Measurements from ENCODE around the gene C10orf67.
"Not testable (repeated sequence)": the region's sequence is repeated elsewhere in the genome, so short reads cannot be mapped to it uniquely, and the experiment has no call there.

C10orf67 gene

DNA sequence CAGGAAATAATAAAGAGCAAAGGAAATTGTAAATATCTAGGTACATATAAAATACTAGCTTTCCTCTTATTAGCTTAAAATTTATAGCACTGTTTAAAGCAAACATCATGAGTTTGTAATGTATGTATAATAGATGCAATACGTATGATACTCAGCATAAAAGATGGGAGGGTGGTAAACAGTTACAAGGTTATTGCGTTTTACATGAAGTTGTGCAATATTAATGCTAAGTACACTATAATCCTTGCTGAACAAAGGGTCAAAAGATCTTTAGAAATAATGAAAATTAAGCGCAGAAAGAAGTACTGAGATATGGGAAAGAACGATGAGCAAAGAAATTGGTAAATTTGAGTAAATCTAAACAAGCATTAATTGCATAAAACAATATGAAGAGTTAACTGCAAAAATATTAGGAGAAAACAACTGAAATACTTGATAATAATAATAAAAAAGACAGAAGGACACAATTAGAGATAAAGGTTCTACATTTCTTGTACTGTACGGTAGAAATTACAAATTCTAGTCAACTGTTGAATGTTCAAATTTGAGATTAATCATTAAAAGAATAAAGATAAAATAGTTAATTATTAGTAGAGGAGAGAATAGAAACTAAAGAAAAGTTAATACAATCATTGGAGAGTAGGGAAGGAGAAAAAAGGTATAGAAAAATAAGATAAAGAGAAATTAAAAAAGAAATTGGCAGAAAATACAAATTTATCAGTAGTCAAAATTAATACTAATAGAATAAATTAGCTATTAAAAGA lies 17.9 kb downstream of the C10orf67 start:
- DNase-seq (ENCODE audit: low read depth, low spot score), result no peak

DNA sequence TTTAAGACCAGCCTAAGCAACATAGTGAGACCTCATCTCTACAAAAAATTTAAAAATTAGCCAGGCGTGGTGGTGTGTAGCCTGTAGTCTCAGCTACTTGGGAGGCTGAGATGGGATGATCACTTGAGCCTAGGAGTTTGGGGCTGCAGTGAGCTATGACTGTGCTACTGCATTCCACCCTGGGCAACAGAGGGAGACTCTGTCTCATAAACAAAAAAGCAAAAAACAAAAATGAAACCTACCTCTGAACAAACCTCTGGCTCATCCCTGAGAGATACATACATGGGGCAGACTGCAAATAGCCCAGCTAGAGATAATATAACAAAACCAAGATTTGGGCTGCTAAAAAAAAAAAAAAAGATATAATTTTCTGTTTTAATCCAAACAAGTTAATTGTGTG lies 19.5 kb downstream of the C10orf67 start:
- no peak for DNase-seq (ENCODE audit: low read depth, low spot score)

DNA sequence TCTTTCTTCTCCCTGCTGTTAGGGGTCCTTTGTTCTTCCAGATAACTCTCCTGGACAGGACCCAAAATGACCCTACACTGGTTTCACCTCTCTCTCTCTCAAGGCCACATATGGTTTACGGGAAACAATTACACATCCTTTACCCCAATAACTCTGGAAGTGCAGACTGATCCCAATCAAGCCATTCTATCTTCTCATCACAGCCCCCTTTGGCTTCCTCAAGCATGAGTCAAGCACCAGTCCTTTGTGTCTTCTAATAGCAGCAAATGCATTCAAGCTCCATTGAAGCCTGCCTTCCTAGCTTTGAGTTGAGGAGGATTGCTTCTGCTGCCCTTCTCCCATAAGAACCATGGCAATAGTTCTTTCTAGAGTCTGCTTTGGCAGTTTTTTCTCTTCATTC lies 20.2 kb downstream of the C10orf67 start:
- DNase-seq (ENCODE audit: low read depth, low spot score), result no peak

DNA sequence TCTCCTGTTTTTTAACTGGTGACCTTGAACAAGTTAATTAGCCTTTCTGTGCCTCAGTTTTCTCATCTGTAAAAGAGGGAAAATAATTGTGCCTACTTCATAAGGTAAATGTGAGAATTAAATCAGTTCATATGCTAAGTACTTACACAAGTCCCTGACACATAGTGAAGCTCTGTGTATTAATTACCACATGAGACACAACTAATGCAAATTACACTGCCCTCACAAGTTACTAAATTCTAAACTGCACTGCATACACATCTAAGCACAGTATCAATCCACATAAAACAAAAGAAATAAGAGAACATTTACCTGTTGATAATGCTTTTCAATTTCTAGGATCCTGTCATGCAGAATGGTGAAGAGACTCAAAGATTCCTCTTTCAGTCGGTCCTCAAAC lies 22.5 kb downstream of the C10orf67 start:
- no peak for DNase-seq (ENCODE audit: low read depth, low spot score)

DNA sequence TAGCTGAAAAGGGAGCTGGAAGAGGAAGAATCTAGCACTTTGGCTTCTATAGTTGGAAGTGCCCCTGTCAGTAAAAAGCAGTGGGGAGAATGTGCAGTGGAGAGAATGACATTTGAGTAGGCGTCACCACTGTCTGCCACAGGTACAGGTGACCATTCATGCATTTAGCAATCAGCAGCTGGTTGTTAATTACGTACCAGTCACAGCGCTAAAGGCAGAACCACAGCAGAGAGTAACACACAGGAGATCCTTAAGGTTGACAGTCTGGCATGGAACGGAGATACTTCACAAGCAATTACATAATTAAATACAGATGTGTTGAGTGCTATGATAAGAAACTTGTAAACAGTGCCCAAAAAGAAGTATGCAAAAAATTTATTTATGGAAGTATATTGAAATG lies 24.8 kb downstream of the C10orf67 start:
- no peak for DNase-seq (ENCODE audit: low read depth, low spot score)

DNA sequence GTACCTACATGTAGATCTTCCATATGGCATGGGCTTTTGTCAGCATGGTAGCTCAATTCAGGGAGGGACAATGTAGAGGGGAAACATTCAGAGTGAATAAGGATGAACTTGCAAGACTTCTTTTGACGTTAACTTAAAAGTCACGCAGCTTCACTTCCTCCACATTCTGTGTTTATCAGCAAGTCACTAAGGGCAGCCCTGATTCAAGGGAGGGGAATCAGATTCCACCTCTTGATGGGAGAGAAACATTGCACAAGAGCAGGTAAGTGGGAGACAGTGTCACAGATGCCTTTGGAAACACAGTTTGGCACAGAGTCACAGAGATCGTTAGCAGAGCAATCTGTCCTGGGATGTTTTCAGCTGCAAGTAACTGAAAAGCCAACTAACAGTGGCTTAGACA lies 26.2 kb downstream of the C10orf67 start:
- DNase-seq (ENCODE audit: low read depth, low spot score), result no peak

DNA sequence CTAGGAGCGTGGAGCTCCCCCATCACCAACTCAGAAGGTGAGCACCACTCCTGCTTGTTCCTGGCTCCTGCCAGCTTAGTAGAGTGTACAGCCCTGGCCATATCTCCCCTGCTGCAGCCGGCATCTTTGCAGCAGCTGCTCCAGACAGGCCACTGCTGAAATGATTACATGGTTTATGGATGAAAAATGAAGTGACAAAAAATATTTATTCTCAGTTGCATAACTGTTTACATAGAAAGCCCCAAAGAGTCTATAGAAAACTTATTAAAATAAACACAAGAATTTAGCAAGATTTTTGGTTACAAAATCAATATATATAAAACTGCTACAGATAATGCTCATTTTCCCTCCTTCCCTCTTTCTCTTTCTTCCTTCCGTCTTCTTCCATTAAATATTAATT lies 27.2 kb downstream of the C10orf67 start:
- DNase-seq (ENCODE audit: low read depth, low spot score), result no peak

DNA sequence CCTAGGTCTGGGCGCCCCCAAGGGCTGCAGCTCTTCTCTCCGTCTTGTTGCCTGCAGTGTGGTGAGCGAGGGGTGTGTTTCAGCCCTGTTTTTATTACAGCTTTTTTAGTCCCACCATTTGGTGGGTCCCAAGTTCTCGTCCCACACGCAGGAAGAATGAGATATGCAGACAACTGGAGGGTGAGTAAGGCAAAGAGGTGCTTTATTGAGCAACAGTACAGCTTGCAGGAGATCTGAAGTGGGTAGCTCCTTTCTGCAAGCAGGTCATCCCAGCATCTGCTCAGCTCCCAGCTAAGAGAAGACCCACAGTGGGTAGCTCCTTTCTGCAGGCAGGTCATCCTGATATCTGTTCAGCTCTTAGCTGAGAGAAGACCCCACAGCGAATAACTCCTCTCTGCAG lies 28.2 kb downstream of the C10orf67 start:
- no peak for DNase-seq (ENCODE audit: low read depth, low spot score)

DNA sequence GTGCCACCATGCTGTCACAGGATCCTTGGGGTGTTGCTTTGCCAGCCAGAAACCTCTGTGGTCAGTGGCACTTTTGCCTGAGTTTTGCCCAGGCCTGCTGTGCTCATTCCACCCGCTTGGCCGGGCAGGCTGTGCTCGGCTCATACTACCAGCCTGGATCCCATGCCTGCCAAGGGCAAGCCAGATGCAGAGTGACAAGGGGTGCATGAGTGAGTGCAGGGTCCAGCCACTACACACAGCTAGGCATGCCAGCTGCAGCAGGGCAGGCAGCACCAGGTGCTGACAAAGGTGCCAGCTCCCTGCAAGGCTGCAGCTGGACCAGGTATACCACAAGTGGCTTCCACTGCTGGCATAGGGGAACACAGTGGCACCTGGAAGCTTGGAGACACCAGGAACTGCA lies 28.6 kb downstream of the C10orf67 start:
- no peak for DNase-seq (ENCODE audit: low read depth, low spot score)

DNA sequence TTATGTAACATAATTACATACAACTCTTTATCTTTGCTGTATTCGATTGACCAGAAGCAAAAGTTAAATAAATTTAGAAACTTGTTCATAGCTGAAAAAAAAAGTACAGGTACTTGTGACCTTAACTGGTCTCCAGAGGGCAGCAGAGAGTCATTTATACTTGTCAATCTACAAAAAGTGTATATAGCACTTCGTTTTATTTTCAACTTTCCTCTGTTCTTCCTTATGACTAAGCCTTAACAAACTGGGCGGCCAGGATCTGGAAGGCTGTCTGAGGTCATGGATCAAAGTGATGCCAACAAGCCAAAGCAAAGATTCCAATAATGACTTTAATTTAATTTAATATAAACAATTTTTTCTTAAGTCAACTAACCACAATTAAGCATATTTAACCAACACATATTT lies 29.8 kb downstream of the C10orf67 start:
- DNase-seq (ENCODE audit: low read depth, low spot score), result no peak

DNA sequence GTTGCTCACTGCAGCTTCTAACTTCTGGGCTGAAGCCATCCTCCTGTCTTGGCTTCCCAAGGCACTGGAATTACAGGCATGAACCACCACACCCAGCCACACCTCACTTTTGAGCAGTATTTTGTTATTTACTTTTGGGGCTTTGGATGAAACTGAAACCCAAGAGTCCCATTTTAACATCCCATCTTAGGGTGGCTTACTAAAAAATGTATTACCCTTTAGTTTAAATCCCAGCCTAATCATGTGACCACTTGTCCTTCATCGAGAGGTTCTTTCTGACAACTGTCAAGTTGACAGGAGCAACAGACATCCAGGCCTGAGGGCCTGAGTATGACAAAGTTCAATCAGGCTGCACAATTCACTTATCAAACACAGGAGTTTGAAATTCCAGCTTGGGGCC lies 33.6 kb downstream of the C10orf67 start:
- DNase-seq (ENCODE audit: low read depth, low spot score), result no peak

DNA sequence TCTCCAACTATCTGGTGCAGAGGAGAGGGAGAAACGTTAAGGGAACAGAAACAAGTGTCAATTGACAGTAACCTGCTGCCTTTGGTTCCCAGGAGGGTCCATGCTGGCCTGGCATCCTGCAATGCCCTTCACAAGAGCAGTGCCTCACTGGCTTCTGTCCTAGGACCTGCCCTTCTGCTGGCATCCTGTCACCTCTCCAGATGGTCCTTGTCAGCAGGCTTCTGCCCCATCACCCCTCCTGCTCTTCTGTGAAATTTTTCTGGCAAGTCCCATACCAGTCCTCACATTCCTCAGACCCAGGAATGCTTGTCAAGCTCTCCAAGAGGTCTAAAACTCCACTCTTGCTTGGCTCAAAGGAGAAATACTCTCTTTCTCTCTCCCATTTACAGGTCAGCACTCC lies 34.2 kb downstream of the C10orf67 start:
- DNase-seq (ENCODE audit: low read depth, low spot score), result no peak

DNA sequence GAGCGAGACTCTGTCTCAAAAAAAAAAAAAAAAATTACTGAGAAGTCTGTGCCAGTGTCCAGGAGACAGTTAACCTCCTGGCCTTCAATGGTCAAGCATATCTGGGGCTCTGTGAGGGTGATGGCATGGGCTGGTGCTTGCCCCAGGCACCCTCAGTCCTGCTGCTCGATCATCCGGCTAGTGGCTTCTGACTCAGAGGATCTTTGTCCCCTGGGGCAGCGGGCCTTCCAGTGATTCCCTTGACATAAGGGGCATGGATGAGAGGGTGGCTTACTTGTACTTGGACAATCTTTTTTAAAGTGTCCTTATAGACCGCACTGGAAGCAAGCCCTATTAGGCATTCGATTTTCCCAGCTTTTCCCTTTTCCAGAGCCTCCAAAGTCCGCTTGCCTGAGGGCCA lies 44.6 kb downstream of the C10orf67 start:
- DNase-seq (ENCODE audit: low read depth, low spot score), result not testable (repeated sequence)

DNA sequence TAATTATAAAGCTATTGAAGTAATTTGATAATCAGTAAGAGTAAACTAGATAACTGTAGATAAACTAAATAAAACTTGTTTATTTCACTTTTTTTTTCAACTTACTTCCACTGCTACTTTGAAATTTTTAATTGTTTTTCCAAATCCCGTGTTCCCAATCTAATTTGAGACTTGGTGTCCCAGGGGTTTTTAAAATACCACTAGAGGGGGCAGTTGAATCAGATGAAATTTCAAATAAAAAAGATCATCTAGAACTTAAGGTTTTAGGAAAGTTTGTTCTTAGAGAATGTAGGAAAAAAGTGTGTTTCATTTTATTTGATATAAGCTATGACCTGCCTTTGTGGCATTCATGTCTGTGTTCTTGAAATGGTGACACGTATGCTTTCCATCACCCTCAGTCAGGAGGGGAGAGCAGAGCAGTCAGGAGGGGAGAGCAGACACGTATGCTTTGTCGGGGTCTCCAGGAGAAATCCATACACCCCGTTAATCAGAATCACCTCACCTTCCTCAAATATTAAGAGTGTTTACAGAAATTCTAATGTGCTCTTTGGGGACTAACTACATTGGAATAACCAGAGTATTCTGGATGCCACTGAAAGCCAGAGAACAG lies 49.9 kb downstream of the C10orf67 start:
- no peak for DNase-seq (ENCODE audit: low read depth, low spot score)

DNA sequence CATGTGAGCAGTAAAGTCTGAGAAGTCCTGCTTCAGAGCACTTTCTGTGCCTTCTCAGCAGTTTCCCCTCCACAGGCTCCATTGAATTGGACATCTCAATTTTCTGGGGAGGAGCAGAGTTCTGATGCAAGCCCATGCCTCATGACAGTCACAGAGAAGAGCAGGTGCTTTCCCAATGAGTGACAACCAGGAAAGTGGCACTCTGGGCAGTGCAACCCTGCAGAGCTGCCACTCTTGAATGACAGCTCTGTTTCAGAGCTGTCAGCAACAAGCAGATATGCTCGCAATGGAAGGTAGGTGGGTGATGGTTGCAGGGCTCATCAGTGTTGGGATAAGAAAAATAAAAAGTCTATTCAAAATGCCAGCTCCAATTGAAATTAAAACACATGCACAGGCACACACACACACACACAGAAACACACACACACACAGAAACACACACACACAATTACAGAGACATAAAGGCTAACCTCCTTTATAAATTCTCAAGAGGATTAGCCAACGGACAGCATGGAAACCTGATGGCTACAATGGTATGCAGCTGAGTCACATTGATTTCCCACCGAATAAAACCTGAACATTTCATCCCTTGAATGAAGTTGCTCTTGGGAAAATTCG lies 50.5 kb downstream of the C10orf67 start:
- DNase-seq (ENCODE audit: low read depth, low spot score), result no peak

DNA sequence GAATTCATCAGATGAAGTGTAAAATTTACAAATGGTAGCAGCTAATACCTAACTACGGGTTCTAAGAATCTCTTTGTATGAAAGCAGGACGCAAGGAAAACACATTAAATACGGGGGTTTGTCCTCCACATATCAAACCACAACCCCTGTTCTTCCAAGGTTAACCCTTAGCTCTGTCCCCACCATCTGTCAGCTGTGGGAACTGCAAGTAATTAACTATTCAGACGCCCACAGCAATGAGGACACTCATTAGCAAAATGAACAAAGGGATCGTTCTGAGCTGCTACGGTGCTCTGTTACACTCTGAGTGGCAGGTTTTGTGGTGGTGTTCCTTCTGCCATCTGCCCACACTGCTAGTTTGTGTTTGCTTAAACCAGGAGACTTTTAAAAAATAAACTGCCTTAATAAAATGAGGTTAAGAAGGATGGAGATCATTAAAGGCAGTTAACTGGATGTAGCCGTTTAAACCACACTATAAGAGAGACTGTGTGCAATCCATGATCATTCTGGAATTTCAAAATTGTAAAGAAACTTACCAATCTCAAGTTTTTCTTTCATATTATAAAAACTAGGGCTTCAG lies 51.4 kb downstream of the C10orf67 start:
- DNase-seq (ENCODE audit: low read depth, low spot score), result peak; percentile 54

DNA sequence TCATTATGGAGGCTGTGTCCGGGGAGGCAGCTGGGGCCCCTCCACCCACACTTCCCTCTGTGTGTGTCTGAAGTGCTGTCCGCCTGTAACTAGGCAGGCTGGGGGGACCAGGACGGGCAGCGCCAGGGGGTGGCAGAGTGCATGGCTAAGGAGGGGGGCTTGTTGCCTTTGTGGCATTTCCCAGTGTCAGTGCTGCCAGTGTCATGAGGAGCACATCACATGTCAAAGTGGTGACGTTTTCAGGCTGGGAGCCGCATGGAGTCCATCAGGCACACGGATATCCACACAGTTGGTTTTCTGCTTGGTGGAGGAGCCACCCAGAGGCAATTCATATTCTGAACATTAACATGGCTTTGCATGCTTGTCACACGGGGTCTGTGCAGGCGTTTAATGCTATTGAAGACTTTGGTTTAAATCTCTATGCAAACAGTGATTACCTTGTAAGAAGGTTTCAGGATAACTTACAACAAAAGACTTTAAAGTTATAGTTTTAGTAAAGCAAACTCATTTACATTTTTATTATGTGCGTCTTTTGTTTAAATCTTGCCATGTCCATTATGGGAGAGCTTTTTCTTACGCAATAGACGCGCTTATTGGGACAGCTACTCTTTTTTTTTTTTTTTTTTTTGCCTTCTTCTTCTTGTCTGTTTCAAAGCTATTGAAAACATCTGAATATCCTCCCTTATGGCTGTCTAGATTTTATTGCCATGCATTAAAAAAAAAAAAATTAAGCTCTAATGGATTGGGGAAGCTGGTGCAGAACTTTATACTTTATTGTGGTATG lies 52.9 kb downstream of the C10orf67 start:
- no peak for DNase-seq (ENCODE audit: low read depth, low spot score)

DNA sequence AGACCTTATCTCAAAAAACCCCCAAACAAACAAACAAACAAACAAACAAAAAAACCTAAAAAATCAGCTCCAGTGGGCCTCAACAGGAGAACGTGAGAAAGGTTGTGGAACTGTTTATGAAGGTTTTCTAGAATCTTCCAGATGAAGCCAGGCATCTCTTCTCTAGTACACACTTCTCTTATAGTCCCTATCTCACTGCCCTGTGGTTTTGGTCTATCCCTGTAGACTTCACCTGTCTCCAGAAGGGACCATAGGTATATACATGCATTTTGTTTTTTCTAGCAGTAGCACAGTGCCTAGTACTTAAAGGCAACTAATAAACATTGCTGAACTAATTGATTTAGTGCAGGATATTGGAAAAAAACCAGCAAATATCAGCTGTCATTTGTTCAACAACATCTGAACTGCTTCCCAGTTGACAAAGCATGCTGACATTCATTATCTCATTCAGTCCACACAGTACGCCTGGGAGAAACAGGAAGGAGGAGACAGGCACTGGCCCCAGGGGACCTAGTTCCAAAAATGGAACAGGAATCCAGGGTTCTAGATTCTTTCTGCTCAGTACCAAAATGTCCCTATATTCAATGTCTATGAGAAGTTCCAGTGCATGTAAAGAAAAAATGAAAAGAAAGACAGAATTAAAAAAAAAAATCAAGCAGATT lies 59.8 kb downstream of the C10orf67 start:
- no peak for DNase-seq (ENCODE audit: low read depth, low spot score)

DNA sequence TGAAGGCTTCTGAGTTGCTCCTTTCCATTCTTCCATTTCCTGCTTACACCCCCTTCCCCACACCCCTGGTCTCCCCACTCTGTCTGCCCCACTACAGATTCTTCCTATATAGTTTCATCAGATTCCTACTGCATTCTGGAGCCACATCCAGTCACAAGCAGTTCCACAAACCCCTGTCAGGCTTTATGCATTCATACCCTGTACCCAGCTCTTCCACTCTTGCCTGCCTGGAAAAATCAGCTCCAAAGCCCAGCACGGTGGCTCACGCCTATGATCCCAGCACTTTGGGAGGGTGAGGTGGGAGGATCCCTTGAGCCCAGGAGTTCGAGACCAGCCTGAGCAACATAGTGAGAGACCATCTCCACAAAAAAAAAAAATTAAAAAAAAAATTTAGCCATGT lies 60.4 kb downstream of the C10orf67 start:
- DNase-seq (ENCODE audit: low read depth, low spot score), result no peak

DNA sequence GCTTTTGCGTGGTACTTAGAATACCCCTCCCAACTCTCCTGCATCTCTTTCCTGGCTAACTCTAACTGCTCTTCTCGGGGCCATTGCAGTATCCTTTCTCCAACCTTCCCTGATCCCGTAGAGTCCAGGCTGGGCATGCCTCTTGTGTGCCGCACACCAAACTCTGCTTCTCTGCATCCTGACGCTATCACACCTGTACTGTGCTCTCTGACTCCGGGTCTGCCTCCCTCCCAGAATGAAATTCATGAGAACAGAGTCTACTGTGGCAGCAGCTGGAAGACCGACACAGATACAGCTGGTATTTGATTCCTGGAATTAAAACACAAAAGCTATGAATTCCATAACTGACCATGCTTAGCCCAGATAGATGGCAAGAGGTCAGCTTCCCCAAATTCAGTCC lies 60.9 kb downstream of the C10orf67 start:
- DNase-seq (ENCODE audit: low read depth, low spot score), result no peak

DNA sequence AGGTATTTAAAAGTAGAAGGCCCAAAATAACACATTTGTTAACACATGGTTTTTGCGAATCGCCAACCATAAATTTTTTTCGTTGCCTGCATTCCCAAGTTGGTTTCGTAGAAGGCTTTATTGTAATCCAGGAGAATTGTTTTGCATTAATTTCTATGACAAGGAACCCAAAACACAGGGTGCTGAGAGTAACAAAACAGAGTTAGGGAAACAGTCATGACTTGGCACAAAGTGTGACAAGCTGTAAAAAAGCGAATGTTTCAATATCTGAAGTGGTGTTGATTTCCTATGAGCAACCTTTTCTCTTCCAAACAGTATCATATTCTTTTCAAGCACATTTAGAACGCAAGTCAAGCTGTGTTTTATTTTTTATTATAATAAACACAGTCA lies 63.6 kb downstream of the C10orf67 start:
- DNase-seq (ENCODE audit: low read depth, low spot score), result no peak
